Thyroid gland (tissue), 4 donors: ENCODE measurements around the gene POLR2B.

Source experiments
- POLR2A ChIP-seq, 2 donors: fragments of 450-650 bp; IDR thresholded peaks; one replicate each; pipeline ENCODE4 v1.6.1; 2017; ENCODE audit warnings: antibody characterized with exemption in 2 of 2, mild to moderate bottlenecking in 2 of 2, moderate library complexity in 1 of 2
- TF ChIP-seq, protein P1 (sequence below), 6 experiments: fragments of 200-600 bp in 3 of 6; fragments of 450-650 bp in 3 of 6; sonication (generic) in 3 of 6; IDR thresholded peaks; one replicate each; pipeline ENCODE4 v1.5.1; 2016 to 2019; ENCODE audit warnings: antibody characterized with exemption in 6 of 6, mild to moderate bottlenecking in 2 of 6, inconsistent platforms in 1 of 6, moderate library complexity in 1 of 6

DNA sequence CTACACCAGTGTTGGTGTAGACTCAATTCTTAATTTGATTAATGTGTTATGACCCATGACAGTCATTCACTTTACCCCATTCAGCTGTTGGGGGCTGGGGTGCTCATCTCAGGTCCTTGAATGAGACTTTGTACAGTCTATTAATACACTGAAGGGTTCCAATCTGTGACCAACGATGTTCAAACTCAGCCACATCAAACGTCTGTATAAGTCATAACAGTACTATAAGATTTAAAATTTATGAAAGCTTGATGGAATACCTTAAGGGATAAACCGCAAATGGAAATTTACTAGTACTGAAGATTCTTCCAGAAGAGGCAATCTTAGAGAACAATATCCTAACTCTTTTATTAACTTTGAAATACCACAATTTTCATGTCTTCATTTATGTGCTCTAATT is 37.3 kb upstream of the POLR2B start:
- TF ChIP-seq, protein P1, sequence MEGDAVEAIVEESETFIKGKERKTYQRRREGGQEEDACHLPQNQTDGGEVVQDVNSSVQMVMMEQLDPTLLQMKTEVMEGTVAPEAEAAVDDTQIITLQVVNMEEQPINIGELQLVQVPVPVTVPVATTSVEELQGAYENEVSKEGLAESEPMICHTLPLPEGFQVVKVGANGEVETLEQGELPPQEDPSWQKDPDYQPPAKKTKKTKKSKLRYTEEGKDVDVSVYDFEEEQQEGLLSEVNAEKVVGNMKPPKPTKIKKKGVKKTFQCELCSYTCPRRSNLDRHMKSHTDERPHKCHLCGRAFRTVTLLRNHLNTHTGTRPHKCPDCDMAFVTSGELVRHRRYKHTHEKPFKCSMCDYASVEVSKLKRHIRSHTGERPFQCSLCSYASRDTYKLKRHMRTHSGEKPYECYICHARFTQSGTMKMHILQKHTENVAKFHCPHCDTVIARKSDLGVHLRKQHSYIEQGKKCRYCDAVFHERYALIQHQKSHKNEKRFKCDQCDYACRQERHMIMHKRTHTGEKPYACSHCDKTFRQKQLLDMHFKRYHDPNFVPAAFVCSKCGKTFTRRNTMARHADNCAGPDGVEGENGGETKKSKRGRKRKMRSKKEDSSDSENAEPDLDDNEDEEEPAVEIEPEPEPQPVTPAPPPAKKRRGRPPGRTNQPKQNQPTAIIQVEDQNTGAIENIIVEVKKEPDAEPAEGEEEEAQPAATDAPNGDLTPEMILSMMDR (IDR thresholded peaks at IDR 0.05), result no peak
- TF ChIP-seq POLR2A (IDR thresholded peaks at IDR 0.05), result no peak
